GM18520 (cell line): ENCODE data around the gene ADCY4.
"Not testable (repeated sequence)": the region's sequence is repeated elsewhere in the genome, so short reads cannot be mapped to it uniquely, and the experiment has no call there.

Experiments used
- ATAC-seq: cut with Tn5 transposase; IDR thresholded peaks from one replicate; pipeline ENCODE4 v1.9.1; 2021; ENCODE audit not compliant: unreplicated experiment

ADCY4 gene

DNA sequence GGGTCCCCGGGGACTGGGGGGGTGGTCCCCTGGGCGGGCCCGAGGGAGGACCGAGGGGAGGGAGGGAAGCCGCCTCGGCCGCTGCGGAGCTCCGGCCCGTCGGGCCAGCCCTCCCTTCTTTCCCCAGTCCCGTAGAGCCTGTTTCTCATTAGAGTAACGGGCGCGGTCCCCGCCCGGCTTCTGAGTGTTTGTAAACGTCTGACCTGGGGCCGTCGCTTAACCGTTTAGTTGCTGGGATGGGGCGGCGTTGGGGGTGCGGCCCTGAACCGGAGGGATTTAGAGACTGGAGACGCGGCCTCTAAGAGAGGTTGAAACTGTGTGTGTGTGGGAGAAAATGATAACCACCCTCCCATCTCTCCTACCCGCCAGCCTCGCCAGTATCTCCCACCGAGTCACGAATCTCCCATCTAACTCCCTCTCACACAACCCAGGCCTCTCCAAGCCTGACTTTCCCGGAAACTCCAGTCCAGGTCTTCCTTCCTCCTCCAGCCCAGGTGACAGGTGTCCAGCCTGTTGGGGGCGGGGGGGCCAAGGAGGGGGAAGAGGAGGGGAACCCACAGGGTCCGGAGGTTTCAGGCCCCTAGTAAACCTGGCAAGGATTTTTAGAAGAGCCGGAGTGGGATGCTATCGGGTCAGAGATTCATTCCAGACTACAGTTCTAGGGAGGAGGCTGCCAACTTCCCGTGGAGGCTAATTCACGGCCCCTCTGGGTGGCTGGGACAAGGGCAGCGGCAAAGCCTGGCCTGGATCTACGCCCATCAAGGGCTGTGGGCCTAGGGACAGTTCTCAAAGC, 32.0 kb upstream of the ADCY4 start:
- ATAC-seq: peak; percentile 14

DNA sequence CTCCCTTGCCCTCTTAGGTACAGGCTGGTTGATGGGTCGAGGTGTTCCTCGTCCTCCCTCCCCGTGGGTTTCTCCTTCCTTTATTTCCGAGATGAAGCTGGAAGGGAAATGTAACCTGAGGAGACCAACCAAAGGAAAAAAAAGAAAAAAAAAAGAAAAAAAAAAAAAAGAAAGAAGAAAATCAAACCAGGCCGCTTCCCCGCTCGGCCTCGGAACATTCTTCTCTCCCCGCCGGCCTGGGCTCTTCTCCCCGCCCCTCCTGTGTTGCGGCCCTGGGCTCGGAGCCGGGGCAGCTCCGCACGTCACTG, 31.5 kb upstream of the ADCY4 start:
- peak; percentile 54 for ATAC-seq

DNA sequence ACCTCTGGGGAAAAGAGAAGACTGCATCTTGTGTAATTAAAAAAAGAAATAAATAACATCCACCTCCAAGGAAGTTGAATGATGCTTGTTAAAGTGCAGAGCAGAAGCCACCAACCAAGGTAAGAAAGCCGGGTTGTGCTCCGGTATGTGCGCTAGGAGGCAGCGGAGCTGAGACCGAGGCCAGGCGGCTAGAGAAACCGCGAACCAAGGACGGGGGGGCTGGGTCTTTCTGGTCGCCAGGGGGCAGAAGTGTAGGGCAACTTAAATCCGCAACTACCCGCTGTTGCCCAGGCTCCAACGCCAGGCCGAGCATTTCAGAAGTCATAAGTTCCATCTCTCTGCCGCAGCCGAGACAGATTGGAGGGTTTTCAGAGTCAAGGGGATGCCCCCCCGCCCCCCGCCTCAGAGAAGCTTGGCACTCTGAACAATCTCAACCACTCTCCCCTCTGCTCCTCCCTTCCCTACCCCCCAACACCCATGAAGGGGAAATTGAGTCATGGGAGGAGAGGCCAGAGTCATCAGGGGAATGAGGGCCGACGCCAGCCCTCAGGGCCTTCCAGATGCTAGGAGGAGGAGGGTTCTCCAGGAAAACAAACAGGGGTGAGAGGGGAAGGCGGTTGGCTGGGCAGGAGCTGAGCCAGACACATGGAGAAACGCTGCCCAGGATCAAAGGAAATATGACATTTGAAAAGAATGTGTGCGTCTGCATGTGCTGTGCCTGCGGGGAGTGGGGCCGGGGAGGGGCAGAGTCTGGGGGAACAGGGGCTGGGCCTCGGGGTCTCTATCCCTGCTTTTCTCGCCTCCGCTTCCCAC, 30.9 kb upstream of the ADCY4 start:
- ATAC-seq: no peak

DNA sequence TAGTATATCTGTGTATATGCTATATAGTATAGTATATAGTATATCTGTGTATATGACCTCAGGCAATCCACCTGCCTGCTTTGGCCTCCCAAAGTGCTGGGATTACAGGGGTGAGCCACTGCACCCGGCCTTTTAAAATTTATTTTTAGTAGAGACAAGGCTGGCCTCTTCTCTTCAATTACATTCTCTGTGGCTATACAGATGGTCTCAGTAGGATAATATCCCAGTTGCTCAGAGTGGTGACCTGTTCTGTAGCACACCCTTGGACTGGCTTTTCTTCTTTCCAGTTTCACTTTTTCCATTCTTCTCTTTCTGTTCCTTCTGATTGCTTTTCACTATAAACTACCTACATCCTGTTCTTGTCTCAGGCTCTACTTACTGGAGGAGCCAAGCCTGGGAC, 30.0 kb upstream of the ADCY4 start:
- no peak for ATAC-seq

DNA sequence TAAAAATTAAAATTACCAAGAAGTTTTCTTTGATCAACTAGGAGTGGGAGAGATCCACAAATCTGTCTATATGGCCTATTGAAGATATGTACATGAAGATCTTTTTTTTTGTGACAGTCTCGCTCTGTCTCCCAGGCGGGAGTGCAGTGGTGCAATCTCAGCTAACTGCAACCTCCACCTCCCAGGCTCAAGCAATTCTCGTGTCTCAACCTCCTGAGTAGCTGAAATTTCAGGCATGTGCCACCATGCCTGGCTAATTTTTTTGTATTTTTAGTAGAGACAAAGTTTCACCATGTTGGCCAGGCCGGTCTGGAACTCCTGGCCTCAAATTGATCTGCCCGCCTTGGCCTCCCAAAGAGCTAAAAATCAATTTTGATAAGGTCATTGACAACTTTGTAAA, 28.5 kb upstream of the ADCY4 start:
- ATAC-seq: no peak

DNA sequence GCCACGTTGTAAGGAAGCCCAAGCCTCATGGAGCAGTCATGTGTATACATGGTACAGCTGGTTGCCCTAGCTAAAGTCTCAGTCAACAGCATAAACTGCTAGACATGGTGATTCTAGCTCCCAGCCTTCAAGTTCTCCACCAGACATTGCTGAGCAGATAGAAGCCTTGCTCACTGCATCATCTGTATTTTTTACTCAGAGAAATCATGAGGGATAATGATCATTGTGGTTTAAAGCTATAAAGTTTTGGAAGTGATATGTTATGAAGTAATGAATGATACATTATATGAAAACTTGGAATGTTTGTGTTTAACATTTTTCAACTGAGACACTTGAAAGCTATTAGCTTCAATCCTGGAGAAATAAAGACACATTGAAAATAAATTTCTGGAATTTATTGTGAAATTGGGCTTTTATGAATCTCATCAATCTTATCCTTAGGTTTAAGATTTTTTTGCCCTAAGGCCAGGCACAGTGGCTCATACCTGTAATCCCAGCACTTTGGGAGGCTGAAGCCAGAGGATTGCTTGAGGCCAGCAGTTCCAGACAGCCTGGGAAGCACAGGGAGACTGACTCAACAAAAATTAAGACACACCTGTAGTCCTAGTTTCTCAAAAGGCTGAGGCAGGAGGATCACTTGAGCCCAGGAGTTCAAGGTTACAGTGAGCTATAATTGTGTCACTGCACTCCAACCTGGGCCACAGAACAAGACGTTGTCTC, 27.5 kb upstream of the ADCY4 start:
- ATAC-seq: no peak

DNA sequence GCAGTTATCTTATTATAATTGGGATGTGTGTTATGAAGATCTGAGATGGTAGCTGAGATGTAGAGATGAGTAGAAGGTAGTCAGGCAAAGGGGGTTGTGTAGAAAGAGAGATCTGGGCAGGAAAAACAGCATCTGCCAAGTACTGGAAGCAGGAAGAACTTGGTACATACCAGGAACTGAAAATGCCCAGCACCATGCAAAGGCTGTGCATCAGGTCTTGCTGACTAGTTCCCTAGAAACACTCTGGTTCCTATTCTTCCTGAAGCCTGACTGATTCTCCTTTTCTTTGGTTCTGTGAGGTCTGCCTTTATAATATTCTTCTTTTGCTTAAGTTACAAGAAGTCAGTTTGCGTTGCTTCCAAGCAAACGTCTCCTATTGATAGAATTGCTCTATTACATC, 26.5 kb upstream of the ADCY4 start:
- ATAC-seq: no peak

DNA sequence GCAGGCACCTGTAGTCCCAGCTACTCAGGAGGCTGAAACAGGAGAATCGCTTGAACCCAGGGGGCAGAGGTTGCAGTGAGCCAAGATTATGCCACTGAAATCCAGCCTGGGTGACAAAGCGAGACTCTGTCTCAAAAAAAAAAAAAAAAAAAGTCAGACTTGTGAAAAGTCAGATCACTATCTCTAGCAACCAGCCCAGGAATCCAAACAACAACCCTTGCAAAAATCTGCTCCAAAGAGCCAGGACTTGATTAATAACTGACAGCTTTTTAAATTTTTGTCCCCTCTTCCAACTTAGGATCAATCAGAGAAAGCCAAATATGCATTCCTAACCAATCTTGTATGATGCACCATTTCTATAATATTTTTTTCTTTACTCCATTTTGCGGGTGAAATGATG, 25.4 kb upstream of the ADCY4 start:
- no peak for ATAC-seq

DNA sequence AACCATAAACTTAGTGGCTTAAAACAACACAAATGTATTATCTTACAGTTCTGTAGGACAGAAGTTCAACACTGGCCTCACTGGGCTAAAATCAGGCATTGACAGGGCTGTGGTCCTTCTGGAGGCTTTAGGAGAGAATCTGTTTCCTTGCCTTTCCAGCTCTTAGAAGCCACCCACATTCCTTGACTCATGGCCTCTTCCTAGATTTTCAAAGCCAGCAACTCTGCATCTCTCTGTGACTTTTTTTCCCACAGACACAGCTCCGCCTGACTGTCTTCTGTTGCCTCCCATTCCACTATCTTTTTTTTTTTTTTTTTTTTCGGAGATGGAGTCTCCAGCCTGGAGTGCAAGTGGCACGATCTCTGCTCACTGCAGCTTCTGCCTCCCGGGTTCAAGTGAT, 21.3 kb upstream of the ADCY4 start:
- no peak for ATAC-seq

DNA sequence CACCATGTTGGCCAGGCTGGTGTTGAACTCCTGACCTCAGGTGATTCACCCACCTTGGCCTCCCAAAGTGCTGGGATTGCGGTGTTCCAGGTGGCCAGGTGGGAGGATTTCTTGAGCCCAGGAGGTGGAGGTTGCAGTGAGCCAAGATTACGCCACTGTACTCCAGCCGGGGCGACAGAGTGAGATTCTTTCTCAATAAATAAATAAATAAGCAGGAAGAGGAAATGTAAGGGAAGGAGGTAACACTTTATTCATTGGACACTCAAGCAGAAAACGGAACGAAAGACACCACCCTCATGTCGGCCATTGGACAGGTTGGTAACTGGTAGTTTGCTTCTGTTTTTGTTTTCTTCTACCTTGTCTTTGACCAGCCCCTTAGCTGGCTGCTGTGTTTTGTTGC, 20.1 kb upstream of the ADCY4 start:
- no peak for ATAC-seq

DNA sequence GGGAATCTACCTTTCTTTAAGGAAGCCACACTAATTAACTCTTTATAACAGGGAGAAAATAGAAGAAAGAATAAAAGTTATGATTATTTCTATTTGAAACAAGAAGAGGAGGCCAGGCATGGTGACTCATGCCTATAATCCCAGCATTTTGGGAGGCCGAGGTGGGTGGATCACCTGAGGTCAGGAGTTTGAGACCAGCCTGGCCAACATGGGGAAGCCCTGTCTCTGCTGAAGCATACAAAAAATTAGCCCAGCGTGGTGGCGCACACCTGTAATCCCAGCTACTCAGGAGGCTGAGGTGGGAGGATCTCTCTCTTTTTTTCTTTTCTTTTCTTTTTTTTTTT, 19.6 kb upstream of the ADCY4 start:
- not testable (repeated sequence) for ATAC-seq

DNA sequence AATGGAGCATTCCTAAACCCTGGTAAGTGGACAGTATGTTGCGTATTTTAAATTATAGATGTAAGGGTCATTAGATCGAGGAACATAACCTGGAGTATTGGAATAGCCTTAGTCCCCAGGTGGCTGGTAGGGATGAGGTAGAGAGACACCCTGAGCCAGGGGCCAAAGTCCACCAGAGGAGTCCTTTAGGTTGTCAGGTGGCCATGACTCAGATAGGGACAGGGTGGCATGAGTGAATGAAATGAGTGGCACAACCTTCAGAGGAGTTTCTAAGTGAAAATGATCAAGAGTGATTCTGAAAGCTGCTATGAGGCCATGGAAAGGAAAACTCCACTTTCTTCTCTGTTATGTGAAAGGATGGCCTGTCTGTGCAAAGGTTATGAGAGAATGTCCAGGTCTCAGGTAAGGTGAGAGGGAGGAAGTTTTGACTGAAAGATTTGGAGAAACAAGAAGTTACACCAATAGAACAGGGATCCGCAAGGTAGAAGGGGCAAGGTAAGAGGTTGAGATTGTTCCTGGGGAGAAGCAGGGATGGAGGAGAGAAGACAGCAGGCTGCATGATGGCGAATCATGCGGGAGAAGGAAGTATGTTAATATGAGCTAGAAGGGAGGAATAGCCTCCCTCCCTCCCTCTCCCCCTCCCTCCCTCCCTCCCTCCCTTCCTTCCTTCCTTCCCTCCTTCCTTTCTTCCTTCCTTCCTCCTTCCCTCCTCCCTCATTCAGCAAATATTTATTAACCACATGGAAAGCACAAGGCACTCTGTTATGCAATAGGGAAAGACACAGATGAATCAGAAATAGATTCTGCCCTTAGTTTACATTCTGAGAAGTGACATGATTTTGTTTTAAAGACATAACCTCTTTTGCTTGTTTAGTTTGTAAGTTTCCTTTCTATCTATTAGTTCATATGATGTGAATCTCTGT, 18.9 kb upstream of the ADCY4 start:
- no peak for ATAC-seq

DNA sequence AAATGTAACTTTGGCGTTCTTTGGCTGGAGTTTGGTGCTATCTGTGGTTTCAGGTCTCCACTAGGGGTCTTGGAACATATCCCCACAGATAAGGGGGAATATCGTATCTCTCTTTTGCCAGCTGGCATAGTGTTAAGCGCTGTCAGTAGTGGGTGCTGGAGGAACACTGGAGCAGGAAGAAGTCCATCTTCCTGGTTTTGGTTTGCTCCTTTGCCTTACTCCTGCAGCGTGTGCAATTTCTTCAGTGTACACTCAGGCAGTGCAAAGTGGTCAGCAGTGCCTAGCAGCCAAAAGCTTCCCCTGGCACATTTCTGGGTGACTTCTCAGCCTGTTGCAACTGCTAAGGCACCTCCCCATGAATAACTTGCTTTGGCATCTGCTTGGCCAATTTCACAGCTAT, 16.6 kb upstream of the ADCY4 start:
- no peak for ATAC-seq

DNA sequence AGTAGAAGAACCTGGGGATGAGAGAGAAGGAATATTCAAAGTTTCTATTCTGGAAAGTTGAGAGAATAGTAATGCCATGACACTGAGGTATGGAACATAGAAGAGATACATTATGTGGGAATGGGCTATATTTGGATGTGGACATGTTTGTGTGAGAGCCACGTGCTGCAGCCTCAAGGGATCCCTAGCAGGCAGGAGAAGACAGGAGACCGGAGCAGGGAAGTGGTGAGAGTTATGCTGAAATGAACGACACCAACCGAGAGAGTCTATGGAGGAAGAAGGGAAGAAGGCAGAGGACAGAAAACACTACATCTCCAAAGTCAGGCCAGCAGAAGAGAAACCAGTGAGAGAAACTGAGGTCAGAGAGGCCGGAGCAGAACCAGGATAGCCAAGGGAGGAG, 14.9 kb upstream of the ADCY4 start:
- ATAC-seq: no peak

DNA sequence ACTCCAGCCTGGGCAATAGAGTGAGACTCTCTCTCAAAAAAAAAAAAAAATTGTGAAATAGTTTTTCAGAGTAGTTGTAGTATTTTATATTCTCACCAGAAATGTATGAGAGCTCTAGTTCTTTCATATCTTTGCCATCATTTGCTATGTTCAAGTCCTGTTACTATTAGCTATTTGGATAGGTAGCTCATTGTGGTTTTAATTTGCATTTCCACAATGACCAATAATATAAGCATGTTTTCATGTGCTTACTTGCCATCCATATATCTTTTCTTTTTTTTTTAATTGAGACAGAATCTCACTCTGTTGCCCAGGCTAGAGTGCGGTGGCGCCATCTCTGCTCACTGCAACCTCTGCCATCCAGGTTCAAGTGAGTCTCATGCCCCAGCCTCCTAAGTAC, 13.3 kb upstream of the ADCY4 start:
- ATAC-seq: no peak

DNA sequence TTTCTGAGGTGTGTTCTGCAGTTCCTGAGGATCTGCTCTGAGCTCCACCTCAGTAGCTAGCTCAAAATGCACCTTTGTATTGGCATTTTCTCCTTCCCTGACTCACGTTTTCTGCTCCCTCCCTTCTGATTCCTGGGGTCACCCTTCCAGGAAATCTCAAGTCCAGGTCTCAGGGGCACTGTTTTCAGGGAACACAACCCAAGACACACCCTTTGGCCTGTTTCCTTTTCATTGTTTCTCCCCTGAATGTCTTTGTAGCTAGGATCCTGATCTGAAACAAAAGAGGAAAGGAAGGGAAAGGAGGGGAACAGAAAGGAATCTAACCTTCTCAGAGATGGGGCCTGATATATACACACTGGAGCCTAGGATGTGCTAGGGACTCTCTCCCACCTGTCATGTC, 12.3 kb upstream of the ADCY4 start:
- ATAC-seq: no peak

DNA sequence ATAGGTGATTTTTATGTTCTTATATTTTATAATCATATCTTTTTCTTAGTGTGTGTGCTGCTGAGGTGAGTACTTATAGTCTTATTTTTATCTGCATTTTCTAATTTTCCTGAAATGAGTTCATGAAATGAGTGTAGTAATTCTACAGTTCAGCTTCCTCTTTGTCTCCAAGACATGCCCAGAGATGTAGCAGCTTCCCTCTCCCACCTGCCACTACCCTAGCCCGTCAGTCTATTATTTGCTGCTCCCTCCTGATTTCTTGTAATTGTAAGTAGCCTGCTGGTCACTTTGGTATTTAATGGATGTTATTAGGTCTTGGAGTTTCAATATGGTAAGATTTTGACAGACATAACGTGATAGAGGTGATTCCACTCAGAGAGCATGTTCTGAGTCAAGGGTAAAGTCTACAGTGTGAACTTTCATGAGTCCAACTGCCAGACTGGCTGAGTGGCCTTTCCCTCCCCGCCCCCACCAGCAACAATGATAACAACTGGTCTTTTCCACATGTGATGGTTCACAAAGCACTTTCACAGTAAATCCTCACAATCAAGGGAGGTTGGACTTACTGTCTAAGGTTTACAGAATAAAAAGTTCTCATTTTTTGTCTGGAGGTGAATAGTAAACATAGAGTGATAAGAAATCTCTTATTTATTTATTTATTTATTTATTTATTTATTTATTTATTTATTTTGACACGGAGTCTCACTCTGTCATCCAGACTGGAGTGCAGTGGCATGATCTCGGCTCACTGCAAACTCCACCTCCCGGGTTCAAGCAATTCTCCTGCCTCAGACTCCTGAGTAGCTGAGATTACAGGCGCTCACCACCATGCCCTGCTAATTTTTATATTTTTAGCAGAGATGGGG, 9.2 kb upstream of the ADCY4 start:
- ATAC-seq: no peak

DNA sequence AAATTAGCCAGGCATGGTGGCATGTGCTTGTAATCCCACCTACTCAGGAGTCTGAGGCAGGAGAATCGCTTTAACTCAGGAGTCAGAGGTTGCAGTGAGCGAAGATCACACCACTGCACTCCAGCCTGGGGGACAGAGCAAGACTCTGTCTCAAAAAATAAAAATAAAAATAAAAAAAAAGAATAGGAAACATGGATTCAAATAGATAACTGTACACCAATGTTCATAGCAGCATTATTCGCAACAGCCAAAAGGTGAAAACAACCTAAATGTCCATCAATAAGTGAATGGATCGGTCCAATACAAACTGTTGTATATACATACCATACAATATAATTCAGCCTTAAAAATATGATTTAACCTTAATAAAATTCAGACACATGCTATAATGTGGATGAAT, 8.0 kb upstream of the ADCY4 start:
- no peak for ATAC-seq

DNA sequence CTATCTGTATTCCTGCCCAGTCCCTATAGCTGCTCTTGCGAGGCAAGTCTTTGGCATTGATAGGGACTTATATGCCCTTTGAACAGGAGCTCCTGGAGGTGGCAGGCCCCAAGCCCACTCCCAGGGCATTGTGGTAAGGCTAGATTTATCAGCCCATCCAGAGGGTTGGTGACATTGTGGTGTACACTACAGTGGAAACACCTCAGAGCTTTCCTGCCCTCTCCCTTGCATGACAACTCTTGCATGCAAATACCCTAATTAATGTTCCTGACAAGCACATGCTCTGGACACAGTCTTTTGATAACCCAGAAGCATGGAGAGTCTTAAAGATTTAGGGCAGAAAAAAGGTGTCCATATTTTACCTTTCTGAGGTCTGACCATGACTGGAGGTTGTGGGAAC, 5.7 kb upstream of the ADCY4 start:
- no peak for ATAC-seq
